WTC11 (cell line): ENCODE data around the gene TSSK2. TPM values are rescaled to one million over a fixed set of nuclear protein-coding genes. Genes with fewer than 3 reads are reported as not detected.

Experiments
- ATAC-seq: fragments of 200-7000 bp; cut with Tn5 transposase; 2 replicates; pipeline ENCODE4 v1.10.0; 2021; ENCODE audit warnings: mild to moderate bottlenecking, moderate library complexity
- CTCF ChIA-PET: fragments of 300-600 bp; sonication (Branson Sonifier 250); formaldehyde crosslinking; loops from one replicate; lab custom pipeline; 2021; ENCODE audit warnings: antibody characterized with exemption; lab: Charles Lee
- POLR2A ChIA-PET: fragments of 350-600 bp; sonication (Branson Sonifier 250); formaldehyde crosslinking; loops from one replicate; lab custom pipeline; 2021; ENCODE audit warnings: antibody characterized with exemption; lab: Charles Lee
- DNase-seq: peaks from one replicate; pipeline ENCODE4 v3.0.0; 2021; ENCODE audit warnings: low spot score
- H3K27ac Mint-ChIP-seq: 2 replicates; pipeline ENCODE4 v1.8.0; 2021; ENCODE audit warnings: mixed read lengths
- H3K27me3 Mint-ChIP-seq: 2 replicates; pipeline ENCODE4 v1.8.0; 2021; ENCODE audit warnings: low read depth, mild to moderate bottlenecking, moderate library complexity, mixed read lengths
- H3K36me3 Mint-ChIP-seq: 2 replicates; pipeline ENCODE4 v1.8.0; 2021; ENCODE audit warnings: mixed read lengths
- H3K4me1 Mint-ChIP-seq: 2 replicates; pipeline ENCODE4 v1.8.0; 2022; ENCODE audit warnings: mixed read lengths
- H3K4me3 Mint-ChIP-seq: 2 replicates; pipeline ENCODE4 v1.8.0; 2021; ENCODE audit warnings: mild to moderate bottlenecking, moderate library complexity, mixed read lengths
- H3K9me3 Mint-ChIP-seq: 2 replicates; pipeline ENCODE4 v1.8.0; 2021; ENCODE audit warnings: mixed read lengths
- ATF1 ChIP-seq: sonication (generic); formaldehyde crosslinking; IDR thresholded peaks from 2 replicates; pipeline ENCODE4 v1.8.1; 2023; ENCODE audit warnings: mild to moderate bottlenecking, moderate library complexity, missing genetic modification reagents
- ATF2 ChIP-seq: sonication (generic); formaldehyde crosslinking; IDR thresholded peaks from 2 replicates; pipeline ENCODE4 v1.8.1; 2022; ENCODE audit warnings: low read depth, missing genetic modification reagents, borderline replicate concordance
- CREM ChIP-seq: sonication (generic); formaldehyde crosslinking; IDR thresholded peaks from 2 replicates; pipeline ENCODE4 v1.8.1; 2022; ENCODE audit warnings: mild to moderate bottlenecking, missing genetic modification reagents, moderate library complexity
- E2F5 ChIP-seq: sonication (generic); formaldehyde crosslinking; IDR thresholded peaks from 2 replicates; pipeline ENCODE4 v1.8.1; 2022; ENCODE audit warnings: mild to moderate bottlenecking, moderate library complexity, missing genetic modification reagents
- ETV6 ChIP-seq: sonication (generic); formaldehyde crosslinking; IDR thresholded peaks from 2 replicates; pipeline ENCODE4 v1.8.1; 2022; ENCODE audit warnings: mild to moderate bottlenecking, missing genetic modification reagents
- IRF1 ChIP-seq: sonication (generic); formaldehyde crosslinking; IDR thresholded peaks from 2 replicates; pipeline ENCODE4 v1.8.0; 2023; ENCODE audit warnings: missing genetic modification reagents
- NFATC4 ChIP-seq: fragments of 250-450 bp; sonication (Bioruptor Pico); IDR thresholded peaks from 2 replicates; pipeline ENCODE4 v1.9.0; 2021; ENCODE audit warnings: mild to moderate bottlenecking
- NFYB ChIP-seq: sonication (generic); formaldehyde crosslinking; conservative IDR thresholded peaks from 2 replicates; pipeline ENCODE4 v1.8.0; 2022; ENCODE audit warnings: low read depth, missing genetic modification reagents
- NR3C1 ChIP-seq: sonication (generic); formaldehyde crosslinking; conservative IDR thresholded peaks from 2 replicates; pipeline ENCODE4 v1.8.1; 2023; ENCODE audit warnings: low read depth, mild to moderate bottlenecking, missing genetic modification reagents
- OVOL2 ChIP-seq: fragments of 250-450 bp; sonication (Bioruptor Pico); IDR thresholded peaks from 2 replicates; pipeline ENCODE4 v1.9.0; 2021; ENCODE audit warnings: mild to moderate bottlenecking, borderline replicate concordance
- ZBTB43 ChIP-seq: sonication (generic); formaldehyde crosslinking; IDR thresholded peaks from 2 replicates; pipeline ENCODE4 v1.8.1; 2023; ENCODE audit warnings: mild to moderate bottlenecking, missing genetic modification reagents
- total RNA-seq: library from RNA; stranded (reverse); gene quantifications from 3 replicates; pipeline ENCODE4 v1.2.3, GENCODE V29; 2021
- TF ChIP-seq, protein P1 (sequence below): fragments of 250-450 bp; sonication (Bioruptor Pico); IDR thresholded peaks from 2 replicates; pipeline ENCODE4 v1.9.0; 2021; ENCODE audit warnings: mild to moderate bottlenecking
- TF ChIP-seq, protein P2 (sequence below): sonication (generic); formaldehyde crosslinking; IDR thresholded peaks from 2 replicates; pipeline ENCODE4 v1.8.0; 2022; ENCODE audit warnings: missing genetic modification reagents

Gene TSSK2
- total RNA-seq, 1 experiment from 2014 or later = not detected

GRCh38 chr22:19169947-19170318, 38.8 kb downstream of the TSSK2 start:
- Mint-ChIP-seq H3K9me3 (no peaks in the 10 kb centered on the region), H3K36me3 (no peaks in the 10 kb centered on the region), H3K4me3 (peak overlapping the region; percentile 95), H3K27me3 (peaks cover 58% of the 10 kb centered on the region), H3K27ac (no peak overlapping the region), H3K4me1 (peaks cover 45% of the 10 kb centered on the region)
- DNase-seq (no peak), ATAC-seq (no peak)
- CTCF ChIA-PET = interaction anchor here (1.5 to 2.3 kb wide), 3 partner anchors 15 to 25 kb away, joined by 3 to 8 read pairs (median 8); partner anchors contain the start of gene ESS2
- no peak for TF ChIP-seq CREM (CRISPR knock-in tag)
- TF ChIP-seq E2F5 (CRISPR knock-in tag) = 0 out of 2 replicates have a peak, but pooled peaks have one; percentile 37
- TF ChIP-seq, all 79 proteins: peak for 1
- POLR2A ChIA-PET = no interaction called here

DNA sequence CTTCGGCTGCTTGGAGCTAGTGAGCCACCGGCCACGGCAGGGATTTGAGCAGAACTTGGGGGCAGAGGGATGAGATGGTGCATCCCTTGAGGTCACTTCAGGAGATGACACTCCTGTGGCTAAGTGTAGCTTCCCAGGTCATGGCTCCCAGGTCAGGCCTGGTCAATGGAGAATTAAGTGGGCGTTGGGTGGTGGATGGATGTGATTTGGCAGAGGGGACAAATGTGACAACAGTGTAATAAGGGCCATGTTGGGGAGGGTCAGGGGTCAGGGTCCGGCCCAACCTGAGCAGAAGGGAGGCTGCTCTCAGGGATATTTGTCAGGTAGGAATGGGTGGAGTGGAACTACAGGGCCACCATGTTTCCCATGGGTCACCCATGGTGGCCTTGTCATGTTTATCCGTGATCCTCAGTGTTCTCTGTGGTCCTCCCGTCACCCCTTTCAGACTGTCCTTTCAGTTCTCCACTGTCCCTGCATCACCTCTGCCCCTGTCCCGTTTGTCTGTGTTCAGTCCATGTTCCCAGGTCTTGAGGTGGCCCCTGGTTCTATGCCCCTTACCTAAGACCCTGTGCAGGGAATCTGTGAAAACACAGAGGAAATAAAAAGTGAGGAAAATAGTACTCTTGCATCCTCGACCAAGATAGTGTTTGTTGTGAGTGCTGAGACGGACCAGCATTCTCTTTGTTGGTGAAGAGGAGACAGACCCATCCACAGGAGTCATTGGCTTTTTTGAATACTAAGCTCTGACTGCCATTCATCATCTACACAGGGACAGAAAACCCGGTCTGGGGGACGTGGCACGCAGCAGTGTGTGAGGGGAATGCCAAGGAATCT, 41.3 kb downstream of the TSSK2 start:
- H3K4me1 Mint-ChIP-seq = peaks cover 60% of the 10 kb centered on the region
- H3K9me3 Mint-ChIP-seq = no peaks in the 10 kb centered on the region
- POLR2A ChIA-PET = interaction anchor here (0.9 kb wide), 1 partner anchor 15 kb away, joined by 3 read pairs; no protein-coding TSS in a partner anchor
- DNase-seq (no peak), ATAC-seq (no peak)
- no peaks in the 10 kb centered on the region; the same call in 1 of the 2 replicates for H3K36me3 Mint-ChIP-seq
- H3K27me3 Mint-ChIP-seq = peaks cover 35% of the 10 kb centered on the region
- CTCF ChIA-PET = interaction anchor here (0.8 kb wide), 1 partner anchor 28 kb away, joined by 3 read pairs; the partner anchor contains the start of gene ESS2
- H3K27ac Mint-ChIP-seq = peak overlapping the region; percentile 88
- 0 out of 2 replicates have a peak, but pooled peaks have one; percentile 7 for TF ChIP-seq ZBTB43 (CRISPR knock-in tag)
- TF ChIP-seq ATF1 (CRISPR knock-in tag) = no peak
- peak overlapping the region; percentile 95 for H3K4me3 Mint-ChIP-seq

DNA sequence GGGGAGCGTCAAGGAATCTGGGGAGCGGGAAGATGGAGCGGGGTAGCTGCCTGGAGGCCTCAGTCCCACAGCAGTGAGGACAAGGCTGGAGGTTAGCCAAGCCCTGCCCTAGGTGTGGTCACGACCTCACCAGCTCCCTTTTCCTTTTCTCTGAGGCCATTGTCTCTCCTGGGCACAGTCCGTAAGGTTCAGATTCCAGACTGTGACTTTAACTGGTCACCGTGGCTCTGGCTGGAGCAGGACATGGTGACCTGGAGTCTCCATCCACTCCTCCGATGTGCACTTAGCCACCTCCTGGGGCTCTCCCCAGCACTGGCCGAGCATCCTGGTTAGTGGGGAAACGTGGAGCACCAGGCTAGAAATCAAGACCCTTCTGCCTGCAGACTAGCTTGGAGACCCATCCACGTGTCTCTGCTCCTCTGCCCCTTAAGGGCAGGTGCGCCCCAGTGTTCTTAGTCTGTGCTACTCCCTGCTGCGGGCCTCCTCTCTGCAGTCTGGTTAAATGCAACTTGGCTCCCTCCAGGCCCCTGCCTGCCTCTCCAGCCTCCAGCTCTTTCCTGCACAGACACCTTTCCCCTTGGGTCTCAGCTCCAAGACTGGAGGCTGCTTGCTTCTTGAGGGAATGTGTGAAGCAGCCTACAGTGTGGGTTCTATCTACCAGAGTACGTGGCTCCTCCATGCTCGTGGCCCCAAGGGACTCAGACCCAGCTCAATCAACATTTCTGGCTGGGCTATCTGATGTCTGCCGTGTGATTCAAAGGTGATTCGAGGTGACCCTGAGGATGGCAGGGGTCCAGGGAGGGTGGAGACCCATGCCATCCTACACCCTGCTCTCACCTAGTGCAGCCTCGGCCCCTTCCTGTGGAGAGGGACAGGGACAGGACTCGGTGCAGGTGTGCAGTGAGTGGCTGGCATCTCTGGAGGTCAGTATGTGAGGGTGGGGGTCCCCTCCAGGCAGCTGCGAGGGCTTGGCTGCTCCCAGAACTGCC, 42.2 kb downstream of the TSSK2 start:
- TF ChIP-seq, protein P1, sequence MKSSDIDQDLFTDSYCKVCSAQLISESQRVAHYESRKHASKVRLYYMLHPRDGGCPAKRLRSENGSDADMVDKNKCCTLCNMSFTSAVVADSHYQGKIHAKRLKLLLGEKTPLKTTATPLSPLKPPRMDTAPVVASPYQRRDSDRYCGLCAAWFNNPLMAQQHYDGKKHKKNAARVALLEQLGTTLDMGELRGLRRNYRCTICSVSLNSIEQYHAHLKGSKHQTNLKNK = no peak
- no peak for TF ChIP-seq ETV6 (CRISPR knock-in tag)
- TF ChIP-seq IRF1 = no peak
- TF ChIP-seq, protein P2, sequence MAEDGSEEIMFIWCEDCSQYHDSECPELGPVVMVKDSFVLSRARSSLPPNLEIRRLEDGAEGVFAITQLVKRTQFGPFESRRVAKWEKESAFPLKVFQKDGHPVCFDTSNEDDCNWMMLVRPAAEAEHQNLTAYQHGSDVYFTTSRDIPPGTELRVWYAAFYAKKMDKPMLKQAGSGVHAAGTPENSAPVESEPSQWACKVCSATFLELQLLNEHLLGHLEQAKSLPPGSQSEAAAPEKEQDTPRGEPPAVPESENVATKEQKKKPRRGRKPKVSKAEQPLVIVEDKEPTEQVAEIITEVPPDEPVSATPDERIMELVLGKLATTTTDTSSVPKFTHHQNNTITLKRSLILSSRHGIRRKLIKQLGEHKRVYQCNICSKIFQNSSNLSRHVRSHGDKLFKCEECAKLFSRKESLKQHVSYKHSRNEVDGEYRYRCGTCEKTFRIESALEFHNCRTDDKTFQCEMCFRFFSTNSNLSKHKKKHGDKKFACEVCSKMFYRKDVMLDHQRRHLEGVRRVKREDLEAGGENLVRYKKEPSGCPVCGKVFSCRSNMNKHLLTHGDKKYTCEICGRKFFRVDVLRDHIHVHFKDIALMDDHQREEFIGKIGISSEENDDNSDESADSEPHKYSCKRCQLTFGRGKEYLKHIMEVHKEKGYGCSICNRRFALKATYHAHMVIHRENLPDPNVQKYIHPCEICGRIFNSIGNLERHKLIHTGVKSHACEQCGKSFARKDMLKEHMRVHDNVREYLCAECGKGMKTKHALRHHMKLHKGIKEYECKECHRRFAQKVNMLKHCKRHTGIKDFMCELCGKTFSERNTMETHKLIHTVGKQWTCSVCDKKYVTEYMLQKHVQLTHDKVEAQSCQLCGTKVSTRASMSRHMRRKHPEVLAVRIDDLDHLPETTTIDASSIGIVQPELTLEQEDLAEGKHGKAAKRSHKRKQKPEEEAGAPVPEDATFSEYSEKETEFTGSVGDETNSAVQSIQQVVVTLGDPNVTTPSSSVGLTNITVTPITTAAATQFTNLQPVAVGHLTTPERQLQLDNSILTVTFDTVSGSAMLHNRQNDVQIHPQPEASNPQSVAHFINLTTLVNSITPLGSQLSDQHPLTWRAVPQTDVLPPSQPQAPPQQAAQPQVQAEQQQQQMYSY (CRISPR knock-in tag) = no peak
- no peak for TF ChIP-seq NFATC4
- TF ChIP-seq OVOL2 (CRISPR knock-in tag) = no peak
- TF ChIP-seq NR3C1 (CRISPR knock-in tag) = no peak
- no peak for TF ChIP-seq NFYB
- no peak for TF ChIP-seq ATF2 (CRISPR knock-in tag)
- ATAC-seq (no peak), DNase-seq (no peak)
- Mint-ChIP-seq H3K27me3 (peaks cover 26% of the 10 kb centered on the region), H3K27ac (peak overlapping the region; percentile 88), H3K9me3 (no peaks in the 10 kb centered on the region), H3K4me1 (peaks cover 58% of the 10 kb centered on the region), H3K36me3 (no peaks in the 10 kb centered on the region; the same call in 1 of the 2 replicates), H3K4me3 (peak overlapping the region; percentile 95)
- CTCF ChIA-PET = interaction anchor here (2.5 kb wide), 1 partner anchor 29 kb away, joined by 9 read pairs; the partner anchor contains the start of gene ESS2
- POLR2A ChIA-PET = interaction anchor here (0.9 to 1.1 kb wide), 3 partner anchors 16 to 118 kb away, joined by 3 to 4 read pairs (median 3); partner anchors contain the start of genes CLTCL1 and ESS2
